ENCODE data around the gene ERICH3.

ERICH3 gene

DNA sequence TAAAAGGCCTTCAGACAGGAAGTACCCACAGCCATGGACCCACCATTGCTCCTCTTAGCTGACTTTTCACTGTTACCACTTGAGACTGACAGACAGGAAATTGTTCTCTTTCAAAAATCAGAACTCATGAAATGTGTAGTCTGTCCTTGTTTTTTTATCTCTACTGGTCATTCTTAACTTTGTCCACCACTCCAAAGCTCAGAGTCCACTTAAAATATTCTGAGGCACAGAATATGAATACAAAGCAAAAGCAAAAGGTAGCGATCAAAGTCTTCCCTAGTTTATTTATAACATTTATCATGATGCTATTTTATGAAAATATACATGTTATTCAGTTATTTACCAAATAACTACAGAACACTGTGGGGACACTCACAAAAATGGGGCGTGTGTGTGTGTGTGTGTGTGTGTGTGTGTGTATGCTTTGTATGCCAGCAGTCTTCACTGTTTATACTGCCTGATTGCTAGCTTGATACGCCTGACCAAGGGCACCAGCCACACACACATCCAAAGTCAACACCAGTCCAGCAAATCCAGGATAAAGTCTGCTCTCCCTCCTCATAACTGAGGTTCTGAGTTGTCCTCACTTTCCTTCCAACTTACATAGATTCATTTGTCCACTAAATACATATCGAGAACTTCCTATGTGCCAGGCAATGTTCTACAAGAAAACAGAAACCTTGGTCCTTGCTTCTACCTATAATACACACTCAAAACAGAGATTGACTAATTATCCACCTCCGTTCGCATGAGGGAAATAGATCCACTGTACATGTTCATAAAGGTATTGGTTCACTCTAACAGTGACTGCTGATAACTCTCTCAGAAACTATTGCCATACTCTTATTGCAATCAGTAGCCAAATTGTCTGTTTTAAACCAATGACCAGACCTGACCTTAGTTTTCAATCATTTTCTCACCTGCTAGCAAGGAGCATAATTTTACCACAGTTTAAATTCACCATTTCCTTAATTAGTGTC is 79.4 kb downstream of the ERICH3 start:
- DNase-seq (ENCODE audit: extremely low read depth, insufficient read length): no peak
- Histone ChIP-seq H3K4me3 (replicated peaks; ENCODE audit: low read depth, low read length) (no peak overlapping the region), H3K27me3 (replicated peaks; ENCODE audit: control insufficient read depth, insufficient read depth, low read length) (no peaks in the 10 kb centered on the region; the same call in 1 of the 2 replicates), H3K36me3 (ENCODE audit: control insufficient read depth, insufficient read depth, low read length) (no peaks in the 10 kb centered on the region)
- TF ChIP-seq, protein P1, sequence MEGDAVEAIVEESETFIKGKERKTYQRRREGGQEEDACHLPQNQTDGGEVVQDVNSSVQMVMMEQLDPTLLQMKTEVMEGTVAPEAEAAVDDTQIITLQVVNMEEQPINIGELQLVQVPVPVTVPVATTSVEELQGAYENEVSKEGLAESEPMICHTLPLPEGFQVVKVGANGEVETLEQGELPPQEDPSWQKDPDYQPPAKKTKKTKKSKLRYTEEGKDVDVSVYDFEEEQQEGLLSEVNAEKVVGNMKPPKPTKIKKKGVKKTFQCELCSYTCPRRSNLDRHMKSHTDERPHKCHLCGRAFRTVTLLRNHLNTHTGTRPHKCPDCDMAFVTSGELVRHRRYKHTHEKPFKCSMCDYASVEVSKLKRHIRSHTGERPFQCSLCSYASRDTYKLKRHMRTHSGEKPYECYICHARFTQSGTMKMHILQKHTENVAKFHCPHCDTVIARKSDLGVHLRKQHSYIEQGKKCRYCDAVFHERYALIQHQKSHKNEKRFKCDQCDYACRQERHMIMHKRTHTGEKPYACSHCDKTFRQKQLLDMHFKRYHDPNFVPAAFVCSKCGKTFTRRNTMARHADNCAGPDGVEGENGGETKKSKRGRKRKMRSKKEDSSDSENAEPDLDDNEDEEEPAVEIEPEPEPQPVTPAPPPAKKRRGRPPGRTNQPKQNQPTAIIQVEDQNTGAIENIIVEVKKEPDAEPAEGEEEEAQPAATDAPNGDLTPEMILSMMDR (IDR thresholded peaks at IDR 0.05; ENCODE audit: insufficient read depth, low read length, poor library complexity, severe bottlenecking): no peak

DNA sequence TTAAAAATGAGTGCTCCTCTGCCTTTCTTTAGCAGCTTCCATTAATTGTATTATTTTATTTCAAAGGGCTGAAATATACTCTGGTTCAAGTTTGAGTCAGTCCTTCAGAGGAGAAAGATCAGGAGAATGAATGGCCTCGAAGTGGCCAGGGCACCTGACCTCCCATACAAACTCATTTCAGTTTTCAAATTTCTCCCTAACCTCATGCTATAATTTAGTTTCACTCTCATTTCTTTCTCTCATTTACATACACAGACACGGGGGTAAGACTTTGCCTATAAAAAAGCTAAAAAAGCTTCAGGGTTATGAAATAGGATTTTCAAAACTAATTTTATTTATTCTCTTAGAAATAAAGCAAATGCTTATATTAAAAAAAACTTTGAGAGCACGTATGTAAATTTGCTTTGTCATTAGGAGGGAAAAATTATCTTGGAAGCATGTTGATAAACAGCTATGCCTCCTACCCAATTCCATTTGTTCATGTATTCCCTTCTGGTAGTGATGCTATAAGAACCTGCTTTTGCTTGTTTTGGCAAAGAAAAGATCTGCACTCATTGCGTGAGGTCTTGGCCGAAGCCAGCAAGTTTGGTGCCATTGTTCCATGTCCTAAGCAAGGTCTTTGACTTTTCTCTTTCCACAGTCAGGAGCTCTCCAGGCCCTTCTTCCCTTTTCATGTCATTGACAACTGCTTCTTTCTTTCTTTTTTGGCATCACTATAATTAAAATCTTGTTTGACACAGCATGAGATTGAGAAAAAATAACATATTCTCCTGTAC is 80.8 kb downstream of the ERICH3 start:
- H3K36me3 ChIP-seq (ENCODE audit: control insufficient read depth, insufficient read depth, low read length): no peaks in the 10 kb centered on the region
- H3K27me3 ChIP-seq (replicated peaks; ENCODE audit: control insufficient read depth, insufficient read depth, low read length): no peaks in the 10 kb centered on the region; the same call in 1 of the 2 replicates
- H3K4me3 ChIP-seq (replicated peaks; ENCODE audit: low read depth, low read length): no peak overlapping the region
- TF ChIP-seq, protein P1 (IDR thresholded peaks at IDR 0.05; ENCODE audit: insufficient read depth, low read length, poor library complexity, severe bottlenecking): no peak
- no peak for DNase-seq (ENCODE audit: extremely low read depth, insufficient read length)

- TF ChIP-seq, protein P1 (IDR thresholded peaks at IDR 0.05; ENCODE audit: insufficient read depth, low read length, poor library complexity, severe bottlenecking): no peak
- no peaks in the 10 kb centered on the region; the same call in 1 of the 2 replicates for H3K27me3 ChIP-seq (replicated peaks; ENCODE audit: control insufficient read depth, insufficient read depth, low read length)
- H3K4me3 ChIP-seq (replicated peaks; ENCODE audit: low read depth, low read length): no peak overlapping the region
- no peaks in the 10 kb centered on the region for H3K36me3 ChIP-seq (ENCODE audit: control insufficient read depth, insufficient read depth, low read length)
- no peak for DNase-seq (ENCODE audit: extremely low read depth, insufficient read length)
These were observed 81.6 kb downstream of the ERICH3 start for GRCh38 chr1:74591949-74592348.

DNA sequence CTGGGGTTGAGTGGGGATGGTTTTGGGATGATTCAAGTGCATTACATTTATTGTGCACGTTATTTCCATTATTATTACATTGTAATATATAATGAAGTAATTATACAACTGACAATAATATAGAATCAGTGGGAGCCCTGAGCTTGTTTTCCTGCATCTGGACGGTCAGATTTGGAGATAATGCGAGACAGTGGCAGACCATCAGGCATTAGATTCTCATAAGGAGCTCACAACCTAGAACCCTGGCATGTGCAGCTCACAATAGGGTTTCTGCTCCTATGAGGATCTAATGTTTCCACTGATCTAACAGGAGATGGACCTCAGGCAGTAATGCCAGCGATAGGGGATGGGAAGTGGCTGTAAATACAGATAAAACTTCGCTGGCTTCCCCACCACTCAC is 83.3 kb downstream of the ERICH3 start:
- DNase-seq (ENCODE audit: extremely low read depth, insufficient read length): no peak
- TF ChIP-seq, protein P1 (IDR thresholded peaks at IDR 0.05; ENCODE audit: insufficient read depth, low read length, poor library complexity, severe bottlenecking): no peak
- no peak overlapping the region for H3K4me3 ChIP-seq (replicated peaks; ENCODE audit: low read depth, low read length)
- no peaks in the 10 kb centered on the region; the same call in 1 of the 2 replicates for H3K27me3 ChIP-seq (replicated peaks; ENCODE audit: control insufficient read depth, insufficient read depth, low read length)
- H3K36me3 ChIP-seq (ENCODE audit: control insufficient read depth, insufficient read depth, low read length): no peaks in the 10 kb centered on the region

DNA sequence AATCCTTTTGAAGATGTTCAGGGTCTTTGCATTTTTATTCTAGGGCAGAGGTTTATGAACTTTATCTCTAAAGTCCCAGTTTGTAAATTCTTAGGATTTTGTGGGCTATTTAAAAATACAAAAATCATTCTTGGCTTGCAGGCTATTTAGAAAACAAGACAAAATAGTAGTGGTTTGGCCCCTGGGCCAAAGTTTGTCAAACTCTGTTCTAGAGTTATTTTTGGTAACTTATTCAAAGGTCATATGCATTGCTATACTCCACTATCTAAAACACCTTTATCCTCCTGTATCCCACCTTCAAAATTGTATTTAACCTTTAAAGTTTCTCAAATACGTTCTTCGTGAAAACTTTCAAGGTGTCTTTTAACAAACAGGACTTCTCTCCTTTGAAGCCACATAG is 85.7 kb downstream of the ERICH3 start:
- H3K4me3 ChIP-seq (replicated peaks; ENCODE audit: low read depth, low read length): no peak overlapping the region
- no peak for DNase-seq (ENCODE audit: extremely low read depth, insufficient read length)
- TF ChIP-seq, protein P1 (IDR thresholded peaks at IDR 0.05; ENCODE audit: insufficient read depth, low read length, poor library complexity, severe bottlenecking): no peak
- no peaks in the 10 kb centered on the region for H3K36me3 ChIP-seq (ENCODE audit: control insufficient read depth, insufficient read depth, low read length)
- H3K27me3 ChIP-seq (replicated peaks; ENCODE audit: control insufficient read depth, insufficient read depth, low read length): no peaks in the 10 kb centered on the region; the same call in 1 of the 2 replicates
